Right lobe of liver (tissue), 6 donors: ENCODE results near the gene PLXNA4. TPM values are rescaled to one million over a fixed set of nuclear protein-coding genes. Genes with fewer than 3 reads are reported as not detected.

ENCODE experiments used
- ATAC-seq, 4 donors: fragments of 200-7000 bp; cut with Tn5 transposase; one replicate each; pipeline ENCODE4 v1.9.1; 2020; ENCODE audit warnings: mild to moderate bottlenecking in 4 of 4, moderate library complexity in 4 of 4
- DNase-seq, 3 donors: peaks; one replicate each; pipeline ENCODE4 v3.0.0-alpha.2; 2020
- H3K27ac ChIP-seq, 3 donors: fragments of 200-600 bp; one replicate each; pipeline ENCODE4 v1.8.0; 2022
- H3K27me3 ChIP-seq, 2 donors: fragments of 200-600 bp; one replicate each; pipeline ENCODE4 v1.8.0; 2022
- H3K36me3 ChIP-seq, 4 donors: fragments of 200-600 bp; sonication (generic) in 1 of 4; one replicate each; pipeline versions ENCODE4 v1.5.1 to v1.8.0; 2017 to 2022; ENCODE audit warnings: control low read depth in 1 of 4
- H3K4me1 ChIP-seq, 4 donors: fragments of 200-600 bp; sonication (generic) in 1 of 4; one replicate each; pipeline versions ENCODE4 v1.5.1 to v1.8.0; 2017 to 2022; ENCODE audit warnings: control low read depth in 1 of 4
- H3K4me3 ChIP-seq, 3 donors: fragments of 200-600 bp; one replicate each; pipeline ENCODE4 v1.8.0; 2022
- H3K9me3 ChIP-seq, 4 donors: fragments of 200-600 bp; sonication (generic) in 1 of 4; one replicate each; pipeline versions ENCODE4 v1.5.1 to v1.8.0; 2017 to 2022; ENCODE audit warnings: control low read depth in 1 of 4
- CTCF ChIP-seq, 4 donors: fragments of 200-600 bp in 3 of 4; fragments of 450-650 bp in 1 of 4; IDR thresholded peaks; one replicate each; pipeline versions ENCODE4 v1.5.1 to v1.8.0; 2016 to 2022; ENCODE audit warnings: antibody characterized with exemption in 4 of 4, mild to moderate bottlenecking in 2 of 4
- POLR2A ChIP-seq: fragments of 450-650 bp; IDR thresholded peaks from one replicate; pipeline ENCODE4 v1.6.1; 2017; ENCODE audit warnings: antibody characterized with exemption, mild to moderate bottlenecking
- WGBS: methylation state at CpG from one replicate; pipeline ENCODE4 v1.1.6; 2018; ENCODE audit warnings: low coverage, low lambda C conversion rate; ENCODE audit not compliant: insufficient coverage; ENCODE audit errors: missing lambda C conversion rate; 5-methylcytosine and 5-hydroxymethylcytosine counted together
- intact Hi-C, 2 donors: fragments of 100-400 bp; cut with DNase I; formaldehyde crosslinking; loops; one replicate each; pipeline versions ENCODE4 v1.11.2 to v1.14.1; 2022
- total RNA-seq, 6 experiments: library from RNA; depleted of rRNA in 2 of 6; stranded (reverse); fragments of >200 nt in 2 of 6; fragmentation: NEBNext Ultra II Directional in 3 of 6; extraction: Animal tissue kit (Norgen Biotek cat#: 25700) in 3 of 6; gene quantifications; one replicate each; pipeline versions ENCODE4 v1.1.0 to v1.2.4, GENCODE V29; 2016 to 2023
- donor health status: DM: no; HTN: yes; CAD: no.
- donor health status: DM: no; HTN: no; CAD: no.
- donor health status: DM: no; HTN: no; CAD: no.
- donor health status: DM: no; HTN: yes; CAD: no.
- donor health status: DM: no; HTN: yes; CAD: no.

Gene PLXNA4
- total RNA-seq, 6 experiments from 2014 or later, result 0.17 to 0.90 (median 0.30) TPM

- Histone ChIP-seq H3K36me3 (no peaks in the 10 kb centered on the region), H3K9me3 (no peaks in the 10 kb centered on the region), H3K27ac (no peak overlapping the region), H3K4me1 (no peaks in the 10 kb centered on the region), H3K27me3 (no peaks in the 10 kb centered on the region), H3K4me3 (no peak overlapping the region)
- peak; percentile 61 to 92 (median 78) for ATAC-seq
- WGBS, result 71% methylated on average over 1 of the region's 1 CpG
- DNase-seq, result no peak
- intact Hi-C loops, result no loop called here
- TF ChIP-seq POLR2A (no peak), CTCF (IDR thresholded peaks at IDR 0.05) (no peak)
Measured at GRCh38 chr7:132367004-132367403, 209.3 kb downstream of the PLXNA4 start.

- H3K4me3 ChIP-seq, result no peak overlapping the region
- no peak overlapping the region for H3K27ac ChIP-seq
- DNase-seq (no peak), ATAC-seq (no peak)
- no peaks in the 10 kb centered on the region for H3K27me3 ChIP-seq
- no peaks in the 10 kb centered on the region for H3K36me3 ChIP-seq
- TF ChIP-seq POLR2A, result no peak
- no peak for TF ChIP-seq CTCF (IDR thresholded peaks at IDR 0.05)
- no peaks in the 10 kb centered on the region for H3K9me3 ChIP-seq
- 67% methylated on average over 1 of the region's 5 CpGs for WGBS
- no peaks in the 10 kb centered on the region for H3K4me1 ChIP-seq
- intact Hi-C loops, result no loop called here
Measured at GRCh38 chr7:132364226-132364625, 212.0 kb downstream of the PLXNA4 start.

GRCh38 chr7:132362059-132362458 is 214.2 kb downstream of the PLXNA4 start:
- TF ChIP-seq POLR2A (no peak), CTCF (IDR thresholded peaks at IDR 0.05) (no peak)
- intact Hi-C loops, result no loop called here
- Histone ChIP-seq H3K27me3 (no peaks in the 10 kb centered on the region), H3K36me3 (no peaks in the 10 kb centered on the region), H3K27ac (no peak overlapping the region), H3K4me3 (no peak overlapping the region), H3K4me1 (no peaks in the 10 kb centered on the region), H3K9me3 (no peaks in the 10 kb centered on the region)
- ATAC-seq (no peak), DNase-seq (no peak)
- 83% methylated on average over 2 of the region's 2 CpGs for WGBS

- TF ChIP-seq POLR2A, result no peak
- no peak for TF ChIP-seq CTCF (IDR thresholded peaks at IDR 0.05)
- no peaks in the 10 kb centered on the region for H3K27me3 ChIP-seq
- no peak overlapping the region for H3K4me3 ChIP-seq
- no peak for ATAC-seq
- H3K27ac ChIP-seq, result no peak overlapping the region
- no peak for DNase-seq
- H3K4me1 ChIP-seq, result no peaks in the 10 kb centered on the region
- intact Hi-C loops, result no loop called here
- WGBS, result 54% methylated on average over 5 of the region's 5 CpGs
- H3K36me3 ChIP-seq, result no peaks in the 10 kb centered on the region
- no peaks in the 10 kb centered on the region for H3K9me3 ChIP-seq
Measured at GRCh38 chr7:132361146-132361545, 215.1 kb downstream of the PLXNA4 start.

GRCh38 chr7:132359743-132360142 is 216.5 kb downstream of the PLXNA4 start:
- Histone ChIP-seq H3K4me1 (no peaks in the 10 kb centered on the region), H3K27me3 (no peaks in the 10 kb centered on the region), H3K36me3 (no peaks in the 10 kb centered on the region), H3K4me3 (no peak overlapping the region), H3K9me3 (no peaks in the 10 kb centered on the region), H3K27ac (no peak overlapping the region)
- intact Hi-C loops, result no loop called here
- TF ChIP-seq CTCF (IDR thresholded peaks at IDR 0.05), result no peak
- TF ChIP-seq POLR2A, result no peak
- DNase-seq, result no peak
- WGBS, result 86% methylated on average over 3 of the region's 3 CpGs
- no peak for ATAC-seq
